Vagina (tissue), 2 donors: ENCODE data around the gene GATA3.

Source experiments
- CTCF ChIP-seq, 3 experiments: fragments of 450-650 bp in 2 of 3; fragments of 200-600 bp in 1 of 3; sonication (generic) in 1 of 3; IDR thresholded peaks; one replicate each; pipeline ENCODE4 v1.5.1; 2017 to 2019; ENCODE audit warnings: antibody characterized with exemption in 3 of 3, mild to moderate bottlenecking in 2 of 3, moderate library complexity in 2 of 3
- POLR2AphosphoS5 ChIP-seq, 2 donors: sonication (generic); formaldehyde crosslinking; IDR thresholded peaks; one replicate each; pipeline ENCODE4 v1.9.0; 2017; ENCODE audit warnings: antibody characterized with exemption in 2 of 2, mild to moderate bottlenecking in 2 of 2, low read depth in 1 of 2; ENCODE audit not compliant: insufficient read depth in 1 of 2

- TF ChIP-seq CTCF (IDR thresholded peaks at IDR 0.05) (no peak), POLR2AphosphoS5 (IDR thresholded peaks at IDR 0.05; ENCODE audit: insufficient read depth in 1 of 2, low read depth in 1 of 2) (no peak)
Measured at GRCh38 chr10:8039321-8039881, 15.1 kb upstream of the GATA3 start.
